Left ventricle myocardium superior (tissue), 1 donor: ENCODE data around the gene ARHGAP9. TPM values are rescaled to one million over a fixed set of nuclear protein-coding genes. Genes with fewer than 3 reads are reported as not detected.

Source experiments
- ATAC-seq: fragments of 200-7000 bp; cut with Tn5 transposase; one replicate; pipeline ENCODE4 v1.9.1; 2020; ENCODE audit warnings: mild to moderate bottlenecking, moderate library complexity
- DNase-seq: peaks from one replicate; pipeline ENCODE4 v3.0.0-alpha.2; 2020
- intact Hi-C: fragments of 100-400 bp; cut with micrococcal nuclease; formaldehyde crosslinking; loops from one replicate; pipeline ENCODE4 v1.11.0; 2022
- total RNA-seq: library from RNA; stranded (reverse); fragmentation: NEBNext Ultra II Directional; extraction: Animal tissue kit (Norgen Biotek cat#: 25700); gene quantifications from one replicate; pipeline ENCODE4 v1.2.1, GENCODE V29; 2021
- donor health status: DM: no; HTN: yes; CAD: no; lungs with severe emphysema.

ARHGAP9 gene
- total RNA-seq, 1 donor from 2014 or later, result 5.7 TPM

GRCh38 chr12:57462251-57462911 is 17.3 kb downstream of the ARHGAP9 start:
- ATAC-seq, result peak; percentile 75
- intact Hi-C loops, result no loop called here
- peak; percentile 85 for DNase-seq

DNA sequence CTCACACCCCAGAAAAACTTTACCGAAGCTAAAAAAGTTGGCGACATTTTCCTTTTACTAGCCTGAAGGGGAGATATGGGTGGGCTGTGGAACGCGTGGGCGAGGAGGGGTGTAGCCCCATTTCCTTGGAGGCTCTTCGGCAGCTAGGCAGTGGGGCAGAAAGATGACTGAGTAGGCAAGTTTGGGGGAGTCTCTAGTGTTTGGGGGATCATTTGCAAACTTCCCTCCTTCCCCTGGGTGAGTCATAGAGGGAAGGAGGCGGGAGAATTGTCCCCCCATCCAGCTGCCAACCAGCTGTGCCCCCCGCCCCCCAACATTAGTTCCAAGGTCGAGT is 17.8 kb downstream of the ARHGAP9 start:
- DNase-seq (no peak), ATAC-seq (peak; percentile 0)
- intact Hi-C loops, result no loop called here

DNA sequence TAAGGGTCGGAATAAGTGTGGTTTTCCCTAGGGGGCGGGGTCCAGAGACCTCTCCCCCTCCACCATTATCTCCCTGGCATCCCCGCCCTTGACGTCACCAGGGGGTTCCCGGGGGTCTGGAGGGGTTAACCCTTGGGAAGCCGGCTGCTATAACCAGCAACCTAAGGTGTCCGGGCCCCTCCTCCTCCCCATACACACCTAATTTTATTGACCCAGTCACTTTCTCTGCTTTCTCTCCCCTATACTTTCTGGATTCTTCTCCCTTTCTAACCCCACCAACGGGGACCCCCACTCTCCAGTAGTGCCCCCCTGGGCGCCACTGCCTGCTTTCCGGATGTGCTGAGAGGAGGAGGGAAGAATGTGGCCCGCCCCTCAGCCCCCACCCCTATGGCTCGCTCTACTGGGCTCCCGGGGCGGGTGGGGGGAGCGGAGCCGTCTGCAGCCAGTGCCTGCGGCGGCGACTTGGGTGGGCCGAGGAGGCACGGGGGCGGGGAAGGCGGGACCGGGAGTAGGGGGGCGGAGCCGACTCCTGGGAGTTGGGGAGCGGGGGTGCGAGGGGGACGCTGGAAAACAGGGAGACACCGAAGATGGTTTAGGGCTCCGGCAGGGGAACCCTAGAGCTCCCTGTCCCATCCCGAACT is 18.3 kb downstream of the ARHGAP9 start:
- DNase-seq (peak; percentile 79), ATAC-seq (peak; percentile 63)
- intact Hi-C loops, result no loop called here

DNA sequence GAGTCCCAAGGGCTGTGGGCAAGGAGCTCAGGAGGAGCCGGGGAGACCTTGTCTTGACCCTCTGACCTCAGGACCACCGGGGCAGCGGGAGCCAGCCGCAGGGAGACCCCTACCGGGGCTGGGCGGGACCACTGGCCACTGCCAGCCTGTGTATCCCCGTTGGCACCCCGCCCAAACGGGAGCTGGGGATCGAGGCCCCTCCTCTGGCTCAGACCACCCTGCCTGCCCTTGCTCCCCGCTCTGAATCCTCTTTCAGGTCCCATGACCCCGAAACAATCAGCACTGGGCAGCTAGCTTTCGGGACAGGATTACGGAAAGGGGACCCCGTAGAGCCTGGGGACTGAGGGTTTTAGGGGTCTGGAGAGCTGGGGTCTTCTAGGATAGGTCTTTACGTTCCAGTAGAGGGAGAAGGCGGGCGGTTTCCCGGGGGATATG is 18.8 kb downstream of the ARHGAP9 start:
- peak; percentile 40 for DNase-seq

GRCh38 chr12:57460468-57460784 is 19.2 kb downstream of the ARHGAP9 start:
- DNase-seq, result no peak
- ATAC-seq, result no peak
- intact Hi-C loops, result no loop called here

More for the DNA sequence above, 18.8 kb downstream of the ARHGAP9 start:
- no peak for ATAC-seq
- intact Hi-C loops, result no loop called here

- ATAC-seq, result peak; percentile 55
- intact Hi-C loops, result no loop called here
- DNase-seq, result no peak
Observed at GRCh38 chr12:57459750-57460467, 19.8 kb downstream of the ARHGAP9 start, which contains the start of gene GLI1. Gene GLI1, plus strand, starts transcription at chr12:57459785. Its CDS starts 3,907 bp downstream, at chr12:57463692.

- ATAC-seq (peak; percentile 76), DNase-seq (peak; percentile 95)
- intact Hi-C loops, result no loop called here
Observed at GRCh38 chr12:57459055-57459749, 20.5 kb downstream of the ARHGAP9 start.

GRCh38 chr12:57458665-57459054 is 21.0 kb downstream of the ARHGAP9 start:
- intact Hi-C loops, result no loop called here

DNA sequence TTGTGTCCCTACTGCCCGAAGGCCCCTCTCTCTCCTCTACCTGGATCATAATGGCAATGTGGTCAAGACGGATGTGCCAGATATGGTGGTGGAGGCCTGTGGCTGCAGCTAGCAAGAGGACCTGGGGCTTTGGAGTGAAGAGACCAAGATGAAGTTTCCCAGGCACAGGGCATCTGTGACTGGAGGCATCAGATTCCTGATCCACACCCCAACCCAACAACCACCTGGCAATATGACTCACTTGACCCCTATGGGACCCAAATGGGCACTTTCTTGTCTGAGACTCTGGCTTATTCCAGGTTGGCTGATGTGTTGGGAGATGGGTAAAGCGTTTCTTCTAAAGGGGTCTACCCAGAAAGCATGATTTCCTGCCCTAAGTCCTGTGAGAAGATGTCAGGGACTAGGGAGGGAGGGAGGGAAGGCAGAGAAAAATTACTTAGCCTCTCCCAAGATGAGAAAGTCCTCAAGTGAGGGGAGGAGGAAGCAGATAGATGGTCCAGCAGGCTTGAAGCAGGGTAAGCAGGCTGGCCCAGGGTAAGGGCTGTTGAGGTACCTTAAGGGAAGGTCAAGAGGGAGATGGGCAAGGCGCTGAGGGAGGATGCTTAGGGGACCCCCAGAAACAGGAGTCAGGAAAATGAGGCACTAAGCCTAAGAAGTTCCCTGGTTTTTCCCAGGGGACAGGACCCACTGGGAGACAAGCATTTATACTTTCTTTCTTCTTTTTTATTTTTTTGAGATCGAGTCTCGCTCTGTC is 22.8 kb downstream of the ARHGAP9 start:
- ATAC-seq (no peak), DNase-seq (no peak)
- intact Hi-C loops, result no loop called here

More at GRCh38 chr12:57458665-57459054, 21.0 kb downstream of the ARHGAP9 start:
- no peak for DNase-seq
- no peak for ATAC-seq

- intact Hi-C loops, result no loop called here
- DNase-seq (no peak), ATAC-seq (no peak)
Observed at GRCh38 chr12:57456145-57456700, 23.4 kb downstream of the ARHGAP9 start.

DNA sequence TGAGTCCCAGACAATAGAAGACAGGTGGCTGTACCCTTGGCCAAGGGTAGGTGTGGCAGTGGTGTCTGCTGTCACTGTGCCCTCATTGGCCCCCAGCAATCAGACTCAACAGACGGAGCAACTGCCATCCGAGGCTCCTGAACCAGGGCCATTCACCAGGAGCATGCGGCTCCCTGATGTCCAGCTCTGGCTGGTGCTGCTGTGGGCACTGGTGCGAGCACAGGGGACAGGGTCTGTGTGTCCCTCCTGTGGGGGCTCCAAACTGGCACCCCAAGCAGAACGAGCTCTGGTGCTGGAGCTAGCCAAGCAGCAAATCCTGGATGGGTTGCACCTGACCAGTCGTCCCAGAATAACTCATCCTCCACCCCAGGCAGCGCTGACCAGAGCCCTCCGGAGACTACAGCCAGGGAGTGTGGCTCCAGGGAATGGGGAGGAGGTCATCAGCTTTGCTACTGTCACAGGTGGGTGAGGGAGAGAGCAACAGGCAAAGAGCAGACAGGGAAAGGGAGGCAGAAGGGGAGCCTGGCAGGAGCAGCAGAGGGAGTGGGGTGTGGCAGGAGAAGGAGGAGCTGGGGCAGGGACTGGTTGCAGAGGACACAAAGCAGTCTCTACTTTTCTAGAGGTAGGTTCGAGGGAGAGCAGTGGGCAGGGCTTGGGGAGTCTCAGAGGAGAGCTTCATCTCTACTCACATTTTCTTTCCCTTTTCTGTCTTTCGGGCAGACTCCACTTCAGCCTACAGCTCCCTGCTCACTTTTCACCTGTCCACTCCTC is 24.1 kb downstream of the ARHGAP9 start:
- intact Hi-C loops, result no loop called here
- ATAC-seq (no peak), DNase-seq (no peak)

DNA sequence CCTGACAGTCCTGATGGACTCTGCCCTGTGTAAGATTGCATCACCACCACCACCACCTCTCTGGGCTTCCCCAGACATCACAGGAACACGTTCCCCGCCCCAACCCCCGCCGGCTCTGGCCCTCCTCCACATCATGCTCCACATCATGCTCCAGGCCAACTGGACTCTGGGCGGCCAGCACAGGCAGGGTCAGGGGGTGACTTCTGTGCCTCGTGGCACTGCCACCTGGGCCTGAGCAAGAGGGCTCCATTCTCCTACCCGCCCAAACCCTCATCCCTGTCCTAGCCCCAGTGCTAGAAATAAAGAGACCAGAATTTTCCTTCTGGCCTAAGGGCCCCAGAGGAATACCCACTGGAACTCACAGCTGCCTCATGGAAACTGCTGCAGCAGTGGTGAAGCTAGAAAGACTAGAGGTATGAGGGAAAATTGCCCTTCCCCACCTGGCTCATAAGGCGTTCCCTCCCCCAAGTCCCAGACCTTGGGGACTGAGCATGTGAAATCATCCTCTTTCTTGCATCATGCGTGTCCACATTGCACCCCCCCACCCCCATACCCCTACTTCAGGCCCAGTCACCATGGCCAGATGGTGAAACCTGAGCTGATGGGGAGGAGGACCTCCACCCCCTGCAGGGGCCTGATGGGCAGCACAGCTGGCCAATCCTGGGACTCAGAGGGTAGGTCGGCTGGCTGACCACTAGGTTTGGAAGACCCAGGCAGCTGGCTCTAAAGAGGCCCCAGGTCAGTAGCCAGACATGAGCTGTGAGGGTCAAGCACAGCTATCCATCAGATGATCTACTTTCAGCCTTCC is 24.9 kb downstream of the ARHGAP9 start, which contains the start of gene INHBE:
Gene INHBE (plus strand): TSS at position 742 of the 808 bp plus-strand sequence. CDS start 230 bp downstream, outside the sequence.
- DNase-seq (no peak), ATAC-seq (no peak)
- intact Hi-C loops, result loop anchor here (5.0 kb wide), 1 partner anchor 147 kb away; no protein-coding TSS in a partner anchor

DNA sequence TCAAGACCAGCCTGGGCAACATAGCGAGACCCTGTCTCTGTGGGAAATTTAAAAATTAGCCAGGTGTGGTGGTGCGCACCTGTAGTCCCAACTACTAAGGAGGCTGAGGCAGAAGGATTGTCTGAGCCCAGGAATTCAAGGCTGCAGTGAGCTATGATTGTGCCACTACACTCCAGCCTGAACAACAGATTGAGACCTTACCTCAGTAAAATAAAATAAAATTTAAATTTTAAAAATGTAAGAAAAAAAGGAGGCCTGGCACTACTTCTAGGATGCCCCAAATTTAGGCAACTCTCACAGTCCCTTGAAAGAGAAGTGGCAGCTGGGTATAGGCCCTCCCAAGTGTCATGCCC is 25.5 kb downstream of the ARHGAP9 start:
- no peak for ATAC-seq
- no peak for DNase-seq
- intact Hi-C loops, result loop anchor here (5.0 kb wide), 1 partner anchor 147 kb away; no protein-coding TSS in a partner anchor

DNA sequence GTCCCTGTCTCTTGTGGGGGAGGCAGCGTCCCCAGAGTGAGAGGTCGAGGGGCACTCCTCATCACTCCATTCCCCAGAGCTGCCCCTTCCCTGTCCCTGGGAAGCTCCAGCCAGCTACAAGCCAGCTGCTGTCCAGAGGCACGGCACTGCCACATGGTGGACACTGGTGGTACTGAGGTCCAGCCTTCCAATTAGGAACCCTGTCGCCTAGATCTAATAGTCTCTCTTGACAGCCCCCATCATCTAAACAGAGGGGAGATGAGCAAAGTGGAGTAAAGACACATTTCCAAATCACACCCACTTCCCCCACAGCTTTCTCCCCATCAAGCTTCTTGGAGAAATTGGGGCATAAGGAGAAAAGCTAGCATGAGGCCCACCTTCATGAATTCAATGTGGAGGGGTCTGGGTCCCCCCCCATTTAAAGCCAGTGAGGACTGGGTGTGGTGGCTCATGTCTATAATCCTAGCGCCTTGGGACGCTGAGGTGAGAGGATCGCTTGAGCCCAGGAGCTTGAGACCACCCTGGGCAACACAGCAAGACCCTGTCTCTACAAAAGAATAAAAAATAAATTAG is 26.6 kb downstream of the ARHGAP9 start:
- ATAC-seq (peak; percentile 87), DNase-seq (peak; percentile 88)
- intact Hi-C loops, result loop anchor here (5.0 kb wide), 1 partner anchor 146 kb away; no protein-coding TSS in a partner anchor

DNA sequence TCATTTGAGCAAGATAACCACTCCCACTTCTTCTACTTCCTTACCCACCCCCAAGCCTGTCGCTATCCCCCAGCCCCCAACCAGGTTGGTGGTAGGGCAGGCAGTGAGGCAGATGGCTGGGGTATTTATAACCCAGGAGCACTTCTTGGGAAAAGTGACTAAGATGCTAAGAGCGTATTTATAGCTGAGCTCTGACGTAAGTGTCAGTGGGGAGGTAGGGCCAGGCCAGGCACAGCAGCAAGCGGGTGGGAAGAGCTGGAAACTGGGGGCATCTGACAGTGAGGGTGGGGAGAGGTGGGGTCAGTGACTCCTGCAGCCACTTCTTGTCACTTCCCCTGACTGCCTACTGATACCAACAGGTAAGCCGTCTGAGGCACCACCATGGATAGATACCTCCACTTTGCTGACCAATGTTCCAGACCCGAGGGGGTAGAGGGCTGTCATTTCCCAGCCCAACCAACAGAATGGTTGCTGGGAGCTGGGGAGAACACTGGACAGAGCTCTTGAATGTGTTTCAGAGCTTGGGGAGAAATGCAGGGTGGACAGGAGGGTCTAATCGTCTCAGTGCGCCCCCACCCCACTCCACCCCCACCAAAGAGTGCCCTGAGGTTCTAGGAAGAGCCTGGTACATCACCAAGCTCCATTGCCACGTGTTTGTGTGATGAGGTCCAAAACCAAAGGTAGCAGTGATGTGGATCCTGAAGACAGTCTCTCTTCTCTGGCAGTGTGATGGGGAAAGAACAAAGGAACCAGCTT is 27.3 kb downstream of the ARHGAP9 start:
- ATAC-seq (peak; percentile 92), DNase-seq (peak; percentile 60)
- intact Hi-C loops, result loop anchor here (5.0 kb wide), 1 partner anchor 145 kb away; no protein-coding TSS in a partner anchor

DNA sequence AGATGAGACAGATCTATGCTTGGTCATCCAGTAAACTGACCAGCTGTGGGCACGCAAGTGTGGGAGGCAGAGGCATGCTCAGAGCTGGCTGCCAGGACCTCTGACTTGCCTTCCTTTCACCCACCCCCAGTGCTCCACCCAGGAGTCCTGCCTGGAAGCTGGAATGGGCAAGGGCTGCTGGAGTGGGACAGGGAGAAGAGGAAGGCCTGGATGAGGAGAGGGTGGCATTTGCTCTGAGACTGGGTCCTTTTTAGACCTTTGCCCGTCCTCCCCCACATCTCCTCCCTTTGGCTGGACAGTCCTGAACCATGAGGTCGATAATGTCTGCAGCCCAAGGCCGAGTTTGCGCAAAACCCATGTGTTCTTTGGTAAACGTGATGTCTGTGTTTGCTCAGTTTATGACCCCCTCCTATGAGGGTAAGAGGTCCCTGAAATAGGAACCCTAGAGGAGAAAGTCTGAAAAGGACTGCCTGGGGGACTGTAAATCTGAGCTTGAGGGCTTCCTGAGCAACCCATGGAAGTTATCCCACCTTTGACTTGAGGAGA is 28.4 kb downstream of the ARHGAP9 start:
- DNase-seq (no peak), ATAC-seq (no peak)
- intact Hi-C loops, result loop anchor here (5.0 kb wide), 1 partner anchor 144 kb away; no protein-coding TSS in a partner anchor
